Measurements from ENCODE around the gene ADAP1. TPM values are rescaled to one million over a fixed set of nuclear protein-coding genes. Genes with fewer than 3 reads are reported as not detected.

The ADAP1 gene
- total RNA-seq, 1 donor from 2014 or later = 5.1 TPM

GRCh38 chr7:897771-898376 lies 56.6 kb downstream of the ADAP1 start:
- DNase-seq (ENCODE audit: extremely low read depth, low read depth, low spot score) = no peak

GRCh38 chr7:897086-897485 lies 57.4 kb downstream of the ADAP1 start:
- no peak for DNase-seq (ENCODE audit: extremely low read depth, low read depth, low spot score)

GRCh38 chr7:896346-897075 lies 58.0 kb downstream of the ADAP1 start:
- DNase-seq (ENCODE audit: extremely low read depth, low read depth, low spot score) = no peak

- no peak for DNase-seq (ENCODE audit: extremely low read depth, low read depth, low spot score)
Measured at GRCh38 chr7:895451-896052, 58.9 kb downstream of the ADAP1 start.

- DNase-seq (ENCODE audit: extremely low read depth, low read depth, low spot score) = no peak
Measured at GRCh38 chr7:894927-895450, 59.5 kb downstream of the ADAP1 start.

GRCh38 chr7:894164-894867 lies 60.2 kb downstream of the ADAP1 start:
- DNase-seq (ENCODE audit: extremely low read depth, low read depth, low spot score) = no peak

- DNase-seq (ENCODE audit: extremely low read depth, low read depth, low spot score) = no peak
Measured at GRCh38 chr7:893686-894085, 60.8 kb downstream of the ADAP1 start.

GRCh38 chr7:892648-893593 lies 61.6 kb downstream of the ADAP1 start:
- DNase-seq (ENCODE audit: extremely low read depth, low read depth, low spot score) = no peak

- no peak for DNase-seq (ENCODE audit: extremely low read depth, low read depth, low spot score)
Measured at GRCh38 chr7:891805-892204, 62.7 kb downstream of the ADAP1 start.

- DNase-seq (ENCODE audit: extremely low read depth, low read depth, low spot score) = no peak
Measured at GRCh38 chr7:891291-891690, 63.2 kb downstream of the ADAP1 start.

GRCh38 chr7:890868-891267 lies 63.6 kb downstream of the ADAP1 start:
- no peak for DNase-seq (ENCODE audit: extremely low read depth, low read depth, low spot score)

GRCh38 chr7:889391-889790 lies 65.1 kb downstream of the ADAP1 start:
- DNase-seq (ENCODE audit: extremely low read depth, low read depth, low spot score) = no peak

GRCh38 chr7:889025-889390 lies 65.5 kb downstream of the ADAP1 start:
- DNase-seq (ENCODE audit: extremely low read depth, low read depth, low spot score) = no peak

GRCh38 chr7:888081-889024 lies 66.1 kb downstream of the ADAP1 start:
- DNase-seq (ENCODE audit: extremely low read depth, low read depth, low spot score) = no peak

- no peak for DNase-seq (ENCODE audit: extremely low read depth, low read depth, low spot score)
Measured at GRCh38 chr7:887488-887820, 67.0 kb downstream of the ADAP1 start.

- DNase-seq (ENCODE audit: extremely low read depth, low read depth, low spot score) = no peak
Measured at GRCh38 chr7:886626-887487, 67.6 kb downstream of the ADAP1 start.

GRCh38 chr7:885893-886625 lies 68.4 kb downstream of the ADAP1 start:
- DNase-seq (ENCODE audit: extremely low read depth, low read depth, low spot score) = no peak

Data from glomerular endothelial cell (primary cell).